ENCODE data around the gene MAP4K4. TPM values are rescaled to one million over a fixed set of nuclear protein-coding genes. Genes with fewer than 3 reads are reported as not detected.

The MAP4K4 gene
- total RNA-seq, 1 donor from 2014 or later = 232 TPM

GRCh38 chr2:101895819-101896322 lies 198.4 kb downstream of the MAP4K4 start:
- no peaks in the 10 kb centered on the region for H3K9me3 Mint-ChIP-seq
- peaks cover 18% of the 10 kb centered on the region for H3K4me1 Mint-ChIP-seq
- DNase-seq (no peak), ATAC-seq (ENCODE audit: low read depth) (no peak)
- H3K36me3 Mint-ChIP-seq (ENCODE audit: low read depth) = peaks cover 49% of the 10 kb centered on the region
- POLR2A ChIA-PET = interaction anchor here (0.6 kb wide), 2 partner anchors 109 to 593 kb away, joined by 3 to 4 read pairs; no protein-coding TSS in a partner anchor
- H3K4me3 Mint-ChIP-seq = no peak overlapping the region
- intact Hi-C loops (cut with micrococcal nuclease) = no loop called here
- no peaks in the 10 kb centered on the region for H3K27me3 Mint-ChIP-seq
- TF ChIP-seq CTCF (IDR thresholded peaks at IDR 0.05) = no peak
- H3K27ac Mint-ChIP-seq = no peak overlapping the region
- CTCF ChIA-PET = no interaction called here

DNA sequence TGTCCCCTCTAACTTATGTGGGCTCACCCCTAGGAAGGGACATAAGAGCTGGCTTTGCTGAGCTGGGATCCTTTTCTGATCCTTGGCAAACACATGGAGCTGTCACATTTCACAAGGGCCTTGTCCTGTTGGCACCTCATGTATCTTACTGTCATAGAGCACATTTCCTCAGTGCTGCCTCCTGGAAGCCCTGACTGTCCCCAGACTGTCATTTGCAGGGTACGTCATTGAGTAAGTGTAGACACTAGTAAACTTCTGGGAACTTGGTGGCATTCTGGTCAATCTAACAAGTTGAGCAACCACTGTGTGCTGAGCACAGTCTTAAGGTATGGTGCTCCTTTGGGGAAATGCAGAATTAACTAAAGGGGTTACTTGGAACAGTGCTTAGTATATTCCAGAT lies 199.8 kb downstream of the MAP4K4 start:
- ATAC-seq (ENCODE audit: low read depth) = no peak
- POLR2A ChIA-PET = interaction anchor here (0.9 kb wide), 1 partner anchor 275 kb away, joined by 3 read pairs; no protein-coding TSS in a partner anchor

GRCh38 chr2:101899265-101899664 lies 201.8 kb downstream of the MAP4K4 start:
- no peak overlapping the region for H3K27ac Mint-ChIP-seq
- no peak for DNase-seq
- no peak for TF ChIP-seq CTCF (IDR thresholded peaks at IDR 0.05)
- ChIA-PET POLR2A (no interaction called here), CTCF (no interaction called here)
- no peaks in the 10 kb centered on the region for H3K27me3 Mint-ChIP-seq
- no peak overlapping the region for H3K4me3 Mint-ChIP-seq
- peaks cover 17% of the 10 kb centered on the region for H3K36me3 Mint-ChIP-seq (ENCODE audit: low read depth)
- H3K4me1 Mint-ChIP-seq = peaks cover 7% of the 10 kb centered on the region
- H3K9me3 Mint-ChIP-seq = peaks cover 4% of the 10 kb centered on the region
- ATAC-seq (ENCODE audit: low read depth) = no peak
- intact Hi-C loops (cut with micrococcal nuclease) = no loop called here

More for the DNA sequence above, 199.8 kb downstream of the MAP4K4 start:
- Mint-ChIP-seq H3K36me3 (ENCODE audit: low read depth) (peaks cover 37% of the 10 kb centered on the region), H3K9me3 (peaks cover 3% of the 10 kb centered on the region), H3K4me3 (no peak overlapping the region), H3K27ac (no peak overlapping the region), H3K27me3 (no peaks in the 10 kb centered on the region), H3K4me1 (peaks cover 10% of the 10 kb centered on the region)
- no peak for DNase-seq
- intact Hi-C loops (cut with micrococcal nuclease) = no loop called here
- CTCF ChIA-PET = interaction anchor here (1.3 kb wide), 1 partner anchor 14 kb away, joined by 5 read pairs; no protein-coding TSS in a partner anchor
- no peak for TF ChIP-seq CTCF (IDR thresholded peaks at IDR 0.05)

- POLR2A ChIA-PET = no interaction called here
- peaks cover 14% of the 10 kb centered on the region for H3K36me3 Mint-ChIP-seq (ENCODE audit: low read depth)
- H3K27ac Mint-ChIP-seq = no peak overlapping the region
- CTCF ChIA-PET = no interaction called here
- no peaks in the 10 kb centered on the region for H3K27me3 Mint-ChIP-seq
- ATAC-seq (ENCODE audit: low read depth) = no peak
- no peak for TF ChIP-seq CTCF (IDR thresholded peaks at IDR 0.05)
- intact Hi-C loops (cut with micrococcal nuclease) = no loop called here
- no peak overlapping the region for H3K4me3 Mint-ChIP-seq
- no peak for DNase-seq
- peaks cover 5% of the 10 kb centered on the region for H3K9me3 Mint-ChIP-seq
- peaks cover 7% of the 10 kb centered on the region for H3K4me1 Mint-ChIP-seq
Observed at GRCh38 chr2:101899871-101900270, 202.4 kb downstream of the MAP4K4 start.

DNA sequence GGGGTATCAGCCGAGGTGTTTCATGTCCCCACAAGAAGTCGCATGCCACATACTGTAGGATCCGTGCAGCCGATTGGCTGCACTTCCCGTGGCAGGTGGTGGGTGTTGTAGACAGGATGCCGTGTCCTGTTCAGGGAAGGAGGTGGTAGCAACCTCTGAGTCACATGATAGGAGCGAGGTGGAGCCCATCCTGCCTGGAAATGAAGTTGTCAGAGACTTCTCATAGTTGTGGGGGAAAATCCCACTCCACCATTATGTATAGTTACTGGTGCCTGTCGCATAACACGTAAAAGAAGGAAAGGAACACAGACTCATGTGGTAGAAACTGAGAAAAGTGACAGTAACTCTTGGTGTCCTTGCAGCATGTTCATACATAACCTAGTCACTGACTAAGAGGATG lies 202.9 kb downstream of the MAP4K4 start:
- ChIA-PET CTCF (no interaction called here), POLR2A (no interaction called here)
- ATAC-seq (ENCODE audit: low read depth) (peak; percentile 25), DNase-seq (no peak)
- peaks cover 7% of the 10 kb centered on the region for H3K4me1 Mint-ChIP-seq
- H3K4me3 Mint-ChIP-seq = no peak overlapping the region
- peaks cover 10% of the 10 kb centered on the region for H3K36me3 Mint-ChIP-seq (ENCODE audit: low read depth)
- no peaks in the 10 kb centered on the region for H3K27me3 Mint-ChIP-seq
- intact Hi-C loops (cut with micrococcal nuclease) = no loop called here
- H3K9me3 Mint-ChIP-seq = peaks cover 8% of the 10 kb centered on the region
- TF ChIP-seq CTCF (IDR thresholded peaks at IDR 0.05) = no peak
- peak overlapping the region; percentile 5 for H3K27ac Mint-ChIP-seq
